HFFc6 (cell line): ENCODE results near the gene SP2. TPM values are rescaled to one million over a fixed set of nuclear protein-coding genes. Genes with fewer than 3 reads are reported as not detected.

Experiments
- DNase-seq: peaks from one replicate; pipeline ENCODE4 v3.0.0-alpha.2; 2018
- H3K27ac Mint-ChIP-seq: 2 replicates; pipeline ENCODE4 v1.8.0; 2020; ENCODE audit warnings: mild to moderate bottlenecking, mixed read lengths
- H3K27me3 Mint-ChIP-seq: 2 replicates; pipeline ENCODE4 v1.8.0; 2021; ENCODE audit warnings: mild to moderate bottlenecking, moderate library complexity, mixed read lengths; ENCODE audit not compliant: insufficient read depth
- H3K36me3 Mint-ChIP-seq: 2 replicates; pipeline ENCODE4 v1.8.0; 2021; ENCODE audit warnings: low read depth, mixed read lengths
- H3K4me1 Mint-ChIP-seq: 2 replicates; pipeline ENCODE4 v1.8.0; 2020; ENCODE audit warnings: low read depth, mixed read lengths
- H3K4me3 Mint-ChIP-seq: 2 replicates; pipeline ENCODE4 v1.8.0; 2020; ENCODE audit warnings: mild to moderate bottlenecking, moderate library complexity, mixed read lengths
- H3K9me3 Mint-ChIP-seq: 2 replicates; pipeline ENCODE4 v1.8.0; 2020; ENCODE audit warnings: mild to moderate bottlenecking, mixed read lengths
- total RNA-seq, 6 experiments: library from RNA; stranded (reverse); fragmentation: NEBNext Ultra II Directional; extraction: Animal tissue kit (Norgen Biotek cat#: 25700); gene quantifications; 2 replicates in 1 of 6; 3 replicates in 5 of 6; pipeline ENCODE4 v1.2.3, GENCODE V29; 2021
- TF ChIP-seq, protein P1 (sequence below): fragments of 200-600 bp; sonication (generic); IDR thresholded peaks from 2 replicates; pipeline ENCODE4 v1.5.0; 2021; ENCODE audit warnings: antibody characterized with exemption, mild to moderate bottlenecking

Gene SP2
- total RNA-seq, 6 experiments from 2014 or later = 10.7 to 17.5 (median 16.4) TPM

GRCh38 chr17:47877368-47878034, 18.5 kb upstream of the SP2 start:
- Mint-ChIP-seq H3K4me1 (peaks cover 55% of the 10 kb centered on the region), H3K4me3 (no peak overlapping the region), H3K9me3 (no peaks in the 10 kb centered on the region), H3K27me3 (peaks cover 8% of the 10 kb centered on the region; the same call in 1 of the 2 replicates), H3K27ac (peak overlapping the region; percentile 50; the same call in 1 of the 2 replicates), H3K36me3 (no peaks in the 10 kb centered on the region)
- TF ChIP-seq, protein P1, sequence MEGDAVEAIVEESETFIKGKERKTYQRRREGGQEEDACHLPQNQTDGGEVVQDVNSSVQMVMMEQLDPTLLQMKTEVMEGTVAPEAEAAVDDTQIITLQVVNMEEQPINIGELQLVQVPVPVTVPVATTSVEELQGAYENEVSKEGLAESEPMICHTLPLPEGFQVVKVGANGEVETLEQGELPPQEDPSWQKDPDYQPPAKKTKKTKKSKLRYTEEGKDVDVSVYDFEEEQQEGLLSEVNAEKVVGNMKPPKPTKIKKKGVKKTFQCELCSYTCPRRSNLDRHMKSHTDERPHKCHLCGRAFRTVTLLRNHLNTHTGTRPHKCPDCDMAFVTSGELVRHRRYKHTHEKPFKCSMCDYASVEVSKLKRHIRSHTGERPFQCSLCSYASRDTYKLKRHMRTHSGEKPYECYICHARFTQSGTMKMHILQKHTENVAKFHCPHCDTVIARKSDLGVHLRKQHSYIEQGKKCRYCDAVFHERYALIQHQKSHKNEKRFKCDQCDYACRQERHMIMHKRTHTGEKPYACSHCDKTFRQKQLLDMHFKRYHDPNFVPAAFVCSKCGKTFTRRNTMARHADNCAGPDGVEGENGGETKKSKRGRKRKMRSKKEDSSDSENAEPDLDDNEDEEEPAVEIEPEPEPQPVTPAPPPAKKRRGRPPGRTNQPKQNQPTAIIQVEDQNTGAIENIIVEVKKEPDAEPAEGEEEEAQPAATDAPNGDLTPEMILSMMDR = no peak
- no peak for DNase-seq

DNA sequence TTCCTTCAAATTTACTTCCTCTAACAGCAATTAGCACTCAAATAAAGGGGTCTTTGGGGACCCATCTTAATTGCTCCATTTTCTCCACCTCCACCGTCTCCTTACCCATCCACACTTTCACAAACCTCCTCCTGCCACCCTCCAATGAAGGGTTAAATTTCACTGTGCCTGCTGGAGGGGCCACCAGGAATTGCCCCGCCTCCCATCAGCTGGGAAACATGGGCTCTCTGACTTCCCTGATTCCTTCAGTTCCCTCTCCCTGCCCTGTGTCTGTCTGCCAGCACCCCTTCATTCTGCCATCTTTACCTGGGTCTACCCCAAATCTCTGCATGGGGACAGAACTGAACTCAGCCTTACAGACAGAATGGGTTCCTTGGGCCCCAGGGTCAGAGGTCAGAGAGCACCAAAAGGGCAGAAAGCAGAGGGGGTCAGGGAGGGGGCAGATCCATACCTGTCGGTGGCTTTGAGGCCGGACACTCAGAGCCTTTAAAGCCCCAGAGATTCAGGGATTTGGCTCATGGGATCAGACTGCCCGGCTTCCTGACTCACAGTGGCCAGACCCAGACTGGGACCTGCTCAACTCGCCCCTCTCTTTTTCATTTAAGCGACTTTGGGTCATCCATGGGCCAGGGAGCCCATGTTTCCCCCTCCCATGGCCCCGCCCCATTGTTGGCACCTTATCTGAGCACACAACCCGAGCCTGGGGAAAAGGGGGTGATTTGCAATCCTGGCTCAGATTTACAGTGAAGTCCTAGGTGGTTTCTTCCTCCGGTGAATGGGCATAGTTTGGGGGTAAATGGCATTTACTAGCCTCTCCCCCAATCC, 17.6 kb upstream of the SP2 start:
- TF ChIP-seq, protein P1 = no peak
- Mint-ChIP-seq H3K27me3 (peaks cover 6% of the 10 kb centered on the region; the same call in 1 of the 2 replicates), H3K9me3 (no peaks in the 10 kb centered on the region), H3K4me3 (peak overlapping the region; percentile 10; the same call in 1 of the 2 replicates), H3K36me3 (no peaks in the 10 kb centered on the region), H3K4me1 (peaks cover 59% of the 10 kb centered on the region), H3K27ac (peak overlapping the region; percentile 52)
- DNase-seq = no peak

- Mint-ChIP-seq H3K9me3 (no peaks in the 10 kb centered on the region), H3K4me3 (peak overlapping the region; percentile 10; the same call in 1 of the 2 replicates), H3K27ac (peak overlapping the region; percentile 52), H3K4me1 (peaks cover 61% of the 10 kb centered on the region), H3K36me3 (no peaks in the 10 kb centered on the region), H3K27me3 (peaks cover 6% of the 10 kb centered on the region; the same call in 1 of the 2 replicates)
- DNase-seq = peak; percentile 53
- TF ChIP-seq, protein P1 = no peak
These were observed 16.9 kb upstream of the SP2 start for GRCh38 chr17:47879028-47879585.

DNA sequence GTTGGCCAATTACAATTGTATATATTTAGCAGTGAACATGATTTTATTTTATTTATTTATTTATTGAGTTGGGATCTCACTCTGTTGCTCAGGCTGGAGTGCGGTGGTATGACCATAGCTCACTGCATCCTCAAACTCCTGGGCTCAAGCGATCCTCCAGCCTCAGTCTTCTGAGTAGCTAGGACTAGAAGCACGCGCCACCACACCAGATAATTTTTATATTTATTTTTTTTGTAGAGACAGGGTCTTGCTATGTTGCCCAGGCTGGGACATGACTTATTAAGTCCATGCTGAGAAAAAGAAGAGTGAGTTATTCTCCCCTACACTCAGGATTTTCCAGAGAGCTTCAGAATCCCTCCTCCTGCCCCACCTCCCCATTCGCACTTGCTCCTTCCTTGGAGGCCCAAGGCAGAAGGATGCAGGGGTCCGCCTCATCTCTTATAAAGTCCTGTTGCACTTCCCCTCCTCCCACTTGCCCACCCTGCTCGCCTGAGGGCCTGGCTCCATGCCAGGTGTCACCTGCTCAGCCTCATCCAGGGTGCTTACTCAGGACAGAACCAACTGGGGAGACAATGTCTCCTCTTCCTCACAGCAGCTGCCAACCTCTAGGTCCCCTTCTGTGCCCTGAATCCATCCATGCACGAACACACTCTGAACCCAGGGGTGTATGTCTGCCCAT, 16.1 kb upstream of the SP2 start:
- peaks cover 55% of the 10 kb centered on the region for H3K4me1 Mint-ChIP-seq
- H3K36me3 Mint-ChIP-seq = no peaks in the 10 kb centered on the region
- TF ChIP-seq, protein P1 = no peak
- no peak overlapping the region for H3K27ac Mint-ChIP-seq
- H3K4me3 Mint-ChIP-seq = no peak overlapping the region
- H3K27me3 Mint-ChIP-seq = peaks cover 4% of the 10 kb centered on the region; the same call in 1 of the 2 replicates
- no peaks in the 10 kb centered on the region for H3K9me3 Mint-ChIP-seq
- DNase-seq = no peak

GRCh38 chr17:47882247-47882646, 13.8 kb upstream of the SP2 start:
- peaks cover 43% of the 10 kb centered on the region for H3K4me1 Mint-ChIP-seq
- H3K27me3 Mint-ChIP-seq = peaks cover 4% of the 10 kb centered on the region; the same call in 1 of the 2 replicates

More at GRCh38 chr17:47882247-47882646, 13.8 kb upstream of the SP2 start:
- TF ChIP-seq, protein P1 = no peak
- H3K4me3 Mint-ChIP-seq = peak overlapping the region; percentile 49; the same call in 1 of the 2 replicates
- H3K36me3 Mint-ChIP-seq = no peaks in the 10 kb centered on the region
- DNase-seq = peak; percentile 50
- H3K27ac Mint-ChIP-seq = peak overlapping the region; percentile 49; the same call in 1 of the 2 replicates
- no peaks in the 10 kb centered on the region for H3K9me3 Mint-ChIP-seq
